GM21367 (cell line): ENCODE data around the gene PRKCB.

ENCODE experiments used
- ATAC-seq: cut with Tn5 transposase; IDR thresholded peaks from one replicate; pipeline ENCODE4 v1.9.1; 2021; ENCODE audit not compliant: unreplicated experiment

The PRKCB gene

GRCh38 chr16:23836078-23836403, 258 bp downstream of the PRKCB start:
- ATAC-seq = peak; percentile 11

- ATAC-seq = no peak
These were observed 875 bp downstream of the PRKCB start for GRCh38 chr16:23836404-23837311.

GRCh38 chr16:23837553-23838308, 1.9 kb downstream of the PRKCB start:
- ATAC-seq = no peak

- ATAC-seq = no peak
These were observed 2.8 kb downstream of the PRKCB start for GRCh38 chr16:23838485-23839142.

- ATAC-seq = no peak
These were observed 4.5 kb downstream of the PRKCB start for GRCh38 chr16:23840310-23840709.

GRCh38 chr16:23842137-23842600, 6.4 kb downstream of the PRKCB start:
- ATAC-seq = peak; percentile 61

GRCh38 chr16:23843143-23843542, 7.4 kb downstream of the PRKCB start:
- ATAC-seq = no peak

GRCh38 chr16:23847251-23847650, 11.5 kb downstream of the PRKCB start:
- no peak for ATAC-seq

- no peak for ATAC-seq
These were observed 12.2 kb downstream of the PRKCB start for GRCh38 chr16:23847948-23848347.

GRCh38 chr16:23848958-23849357, 13.2 kb downstream of the PRKCB start:
- no peak for ATAC-seq

- ATAC-seq = no peak
These were observed 17.2 kb downstream of the PRKCB start for GRCh38 chr16:23852794-23853562.

GRCh38 chr16:23855010-23855409, 19.2 kb downstream of the PRKCB start:
- no peak for ATAC-seq

- ATAC-seq = no peak
These were observed 20.5 kb downstream of the PRKCB start for GRCh38 chr16:23856251-23856709.

- no peak for ATAC-seq
These were observed 21.6 kb downstream of the PRKCB start for GRCh38 chr16:23857256-23857880.

GRCh38 chr16:23857881-23858269, 22.1 kb downstream of the PRKCB start:
- ATAC-seq = no peak

GRCh38 chr16:23858542-23858941, 22.8 kb downstream of the PRKCB start:
- ATAC-seq = no peak

- no peak for ATAC-seq
These were observed 24.0 kb downstream of the PRKCB start for GRCh38 chr16:23859713-23860269.

- ATAC-seq = no peak
These were observed 26.1 kb downstream of the PRKCB start for GRCh38 chr16:23861874-23862273.

- no peak for ATAC-seq
These were observed 26.8 kb downstream of the PRKCB start for GRCh38 chr16:23862556-23862955.
